Renal cortex interstitium (tissue), 11 donors: ENCODE results near the gene FLCN. TPM values are rescaled to one million over a fixed set of nuclear protein-coding genes. Genes with fewer than 3 reads are reported as not detected.

ENCODE experiments used
- DNase-seq, 11 donors: peaks; one replicate each; pipeline ENCODE4 v3.0.0-alpha.2; 2013; ENCODE audit warnings: low read depth in 9 of 11, low spot score in 4 of 11; ENCODE audit errors: extremely low read depth in 1 of 11
- polyA plus RNA-seq, 3 donors: library from polyadenylated mRNA; unstranded; fragments of 120-200 nt; gene quantifications; one replicate each; pipeline ENCODE4 v1.2.1, GENCODE V29; 2013; ENCODE audit not compliant: insufficient read length in 3 of 3

FLCN gene
- polyA plus RNA-seq, 3 donors, result 27.1 to 41.8 (median 29.7) TPM

- no peak for DNase-seq
Observed at GRCh38 chr17:17246879-17247278, 9.9 kb upstream of the FLCN start.

DNA sequence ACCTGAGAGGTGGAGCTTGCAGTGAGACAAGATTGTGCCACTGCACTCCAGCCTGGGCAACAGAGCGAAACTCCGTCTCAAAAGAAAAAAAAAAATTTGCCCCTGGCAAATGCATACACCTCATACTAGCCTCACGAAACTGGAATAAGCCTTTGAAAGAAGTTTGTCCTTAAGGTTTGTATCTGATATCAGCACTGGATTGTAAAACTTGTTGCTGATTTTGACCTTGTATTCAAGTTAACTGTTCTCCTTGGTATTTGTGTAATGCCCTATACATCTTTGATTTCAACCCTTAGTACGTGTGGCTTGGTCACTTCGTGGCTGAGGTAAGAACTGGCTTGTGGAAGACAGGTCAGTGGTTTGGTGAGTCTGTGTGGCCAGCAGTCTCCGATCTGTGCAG is 6.2 kb upstream of the FLCN start:
- DNase-seq, result no peak

- DNase-seq, result no peak
Observed at GRCh38 chr17:17242246-17242645, 5.3 kb upstream of the FLCN start.

- DNase-seq, result no peak
Observed at GRCh38 chr17:17241656-17242055, 4.7 kb upstream of the FLCN start.

DNA sequence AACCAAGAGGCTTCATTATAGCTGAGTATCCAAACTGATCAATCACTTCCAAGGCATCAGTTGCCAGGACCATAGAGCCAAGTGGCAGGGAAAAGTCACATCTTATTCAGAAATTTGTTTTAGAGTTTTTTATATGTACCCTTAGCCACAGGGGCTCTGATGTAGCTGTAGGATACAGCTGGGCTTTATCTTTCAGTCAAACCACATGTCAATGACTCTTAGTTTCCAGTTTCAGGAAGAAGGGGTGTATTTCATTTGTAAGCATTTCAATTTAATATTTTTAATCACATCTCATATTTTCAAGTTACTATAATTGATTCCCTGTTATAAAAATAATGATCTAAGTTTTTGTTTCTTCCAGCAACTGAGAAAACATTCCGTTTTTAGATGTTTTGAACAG is 2.9 kb upstream of the FLCN start:
- no peak for DNase-seq

- DNase-seq, result peak in 1 of 11 donors; percentile 17
Observed at GRCh38 chr17:17236295-17237025, 508 bp downstream of the FLCN start.

GRCh38 chr17:17235212-17236174 is 1.5 kb downstream of the FLCN start:
- no peak for DNase-seq

DNA sequence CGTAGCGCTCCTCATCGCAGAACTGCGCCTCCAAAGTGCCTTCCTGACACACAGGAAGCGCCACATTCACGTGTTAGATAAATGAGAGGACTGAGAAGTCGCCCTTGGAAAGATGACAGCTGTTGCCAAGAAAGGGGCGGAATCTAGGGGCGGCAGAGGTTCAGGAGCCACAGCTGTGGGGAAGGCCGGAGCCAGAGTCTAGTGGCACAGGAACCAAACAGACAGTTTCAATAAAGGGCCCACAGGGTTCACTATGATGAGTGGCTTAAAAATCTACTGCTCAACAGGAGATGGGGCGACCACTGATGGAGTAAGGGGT is 4.7 kb downstream of the FLCN start:
- no peak for DNase-seq

DNA sequence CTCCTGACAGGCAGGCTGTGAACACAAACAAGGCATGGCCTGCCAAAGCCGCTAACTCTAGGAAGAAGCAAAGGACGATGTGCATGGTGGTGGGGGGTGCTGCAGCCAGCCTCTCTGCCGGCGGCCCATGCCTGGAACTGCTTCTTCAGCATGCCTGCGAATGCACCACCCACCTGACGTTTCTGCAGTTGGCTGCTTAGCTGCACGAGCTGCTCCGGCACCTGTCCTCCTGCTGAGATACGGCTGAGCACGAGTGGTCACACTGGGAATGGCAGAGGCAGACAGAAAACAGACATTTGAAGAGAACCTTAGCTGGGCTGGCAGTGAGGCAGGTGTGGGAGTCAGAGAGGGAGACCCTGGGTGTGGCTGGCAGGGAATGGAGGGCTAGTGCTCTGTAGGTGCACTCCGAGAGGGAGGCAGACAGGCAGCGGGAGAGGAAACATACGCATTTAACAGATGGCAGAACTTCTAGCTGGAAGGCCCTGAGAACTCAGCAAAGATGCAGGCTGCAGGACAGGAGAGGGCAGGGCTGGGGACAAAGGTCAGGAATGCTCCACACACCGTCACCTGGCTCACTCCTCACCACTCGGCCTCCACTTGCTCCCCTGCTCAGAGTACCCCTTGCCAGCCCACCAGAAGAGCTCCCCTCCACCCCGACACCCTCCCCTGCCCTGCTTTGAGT is 5.2 kb downstream of the FLCN start:
- no peak for DNase-seq

- no peak for DNase-seq
Observed at GRCh38 chr17:17229416-17230384, 7.3 kb downstream of the FLCN start.

DNA sequence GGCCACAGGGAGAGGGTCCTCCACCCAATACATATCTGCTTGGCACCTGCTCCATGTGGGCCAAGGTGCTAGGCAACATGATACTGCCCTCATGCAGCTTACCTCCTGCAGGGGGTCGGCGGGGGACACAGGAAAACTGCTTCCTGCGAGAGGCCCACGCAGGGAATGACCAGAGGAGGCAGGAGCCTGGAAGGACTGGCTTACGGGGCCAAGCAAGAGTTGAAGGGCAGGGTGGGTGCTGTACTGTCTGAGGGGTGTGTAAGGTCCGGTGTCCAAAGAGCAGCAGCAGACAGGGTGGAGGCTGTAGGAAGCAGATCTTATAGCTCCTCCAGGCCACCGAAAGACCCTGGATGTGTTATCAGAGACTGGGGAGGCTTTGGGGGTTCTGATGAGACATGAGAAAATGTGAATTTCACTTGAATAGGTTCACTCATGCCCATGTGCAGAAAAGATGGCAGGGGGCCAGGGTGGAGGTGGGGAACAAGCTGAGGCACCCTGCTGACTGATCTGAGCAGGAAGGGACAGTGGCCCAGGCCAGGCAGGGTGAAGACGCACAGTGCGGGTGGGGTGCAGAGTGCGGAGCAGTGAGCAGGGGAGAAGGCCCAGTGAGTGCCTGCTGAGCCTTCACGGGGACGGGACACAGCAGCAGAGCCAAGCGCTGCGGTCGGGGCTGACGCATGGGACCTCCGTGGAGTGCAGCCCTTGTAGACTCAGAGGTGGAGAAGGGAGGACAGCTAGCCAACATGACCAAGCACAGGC is 8.3 kb downstream of the FLCN start:
- DNase-seq, result no peak

DNA sequence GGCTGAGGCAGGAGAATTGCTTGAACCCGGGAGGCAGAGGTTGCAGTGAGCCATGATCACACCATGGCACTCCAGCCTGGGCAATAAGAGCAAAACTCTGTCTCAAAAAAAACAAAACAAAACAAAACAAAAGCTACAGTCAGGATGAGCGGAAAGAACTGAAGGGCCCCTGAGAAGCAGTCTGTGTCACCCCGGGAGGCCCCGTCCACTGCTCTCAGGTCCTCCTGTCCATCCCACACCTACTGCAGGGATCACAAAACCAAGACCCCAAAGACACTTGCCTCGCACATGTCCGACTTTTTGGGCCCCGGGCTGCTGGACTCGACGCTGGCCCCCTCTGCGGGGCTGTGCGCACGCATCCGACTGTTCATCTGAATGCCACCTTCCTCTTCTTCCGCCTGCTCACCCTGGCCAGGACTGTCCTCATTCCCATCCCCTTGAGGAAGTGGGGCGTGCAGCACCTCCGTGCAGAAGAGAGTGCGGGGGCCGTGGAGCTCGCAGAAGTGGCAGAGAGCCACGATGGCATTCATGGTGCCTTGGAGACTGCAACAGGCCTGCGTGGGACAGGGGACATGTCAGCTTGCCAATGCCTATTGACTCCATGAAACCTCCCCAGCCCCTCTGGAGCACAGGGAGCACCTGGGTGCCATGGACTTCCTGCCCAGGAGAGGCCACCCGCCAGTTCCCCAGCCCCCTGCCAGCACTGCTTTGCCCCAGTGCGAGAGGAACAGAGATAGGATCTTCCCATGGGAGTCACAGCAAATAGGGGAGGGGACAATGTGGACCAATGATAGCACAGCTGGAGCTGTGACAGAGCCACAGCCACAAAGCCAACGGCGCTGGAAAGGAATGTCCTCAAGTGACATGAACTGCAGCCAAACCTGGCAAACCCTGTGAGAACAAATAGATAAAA is 9.1 kb downstream of the FLCN start:
- DNase-seq, result no peak

- no peak for DNase-seq
Observed at GRCh38 chr17:17226451-17227265, 10.3 kb downstream of the FLCN start.

DNA sequence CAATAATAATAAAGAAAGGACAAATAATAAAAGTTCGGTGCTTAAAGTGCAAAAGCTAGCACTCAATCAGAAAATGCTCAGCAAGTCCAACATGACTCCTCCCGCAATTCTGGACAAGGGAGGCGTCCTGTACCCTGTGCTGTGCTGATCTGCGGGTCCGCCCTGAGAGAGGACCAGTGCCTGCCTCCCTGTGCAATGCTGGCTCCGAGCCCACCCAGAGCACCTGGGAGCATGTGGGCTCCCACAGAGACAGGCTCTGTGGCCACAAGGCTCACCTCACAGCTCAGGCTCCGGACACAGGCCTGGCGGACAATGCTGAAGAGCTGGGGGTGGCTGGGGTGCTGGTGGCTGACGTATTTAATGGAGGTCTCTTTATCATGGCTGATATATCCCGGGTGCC is 11.1 kb downstream of the FLCN start:
- no peak for DNase-seq

GRCh38 chr17:17224137-17224536 is 12.8 kb downstream of the FLCN start:
- no peak for DNase-seq

GRCh38 chr17:17223736-17224135 is 13.2 kb downstream of the FLCN start:
- DNase-seq, result no peak
